Renal cortex interstitium (tissue), 11 donors: Measurements from ENCODE around the gene ZNF662. TPM values are rescaled to one million over a fixed set of nuclear protein-coding genes. Genes with fewer than 3 reads are reported as not detected.
"Not testable (repeated sequence)": the region's sequence is repeated elsewhere in the genome, so short reads cannot be mapped to it uniquely, and the experiment has no call there.

Experiments
- DNase-seq, 11 donors: peaks; one replicate each; pipeline ENCODE4 v3.0.0-alpha.2; 2013; ENCODE audit warnings: low read depth in 9 of 11, low spot score in 4 of 11; ENCODE audit errors: extremely low read depth in 1 of 11
- polyA plus RNA-seq, 3 donors: library from polyadenylated mRNA; unstranded; fragments of 120-200 nt; gene quantifications; one replicate each; pipeline ENCODE4 v1.2.1, GENCODE V29; 2013; ENCODE audit not compliant: insufficient read length in 3 of 3

Gene ZNF662
- polyA plus RNA-seq, 3 donors: 24.3 to 46.3 (median 27.9) TPM

- peak in 10 of 11 donors; percentile 57 to 79 (median 72) for DNase-seq
These were observed 25.1 kb upstream of the ZNF662 start for GRCh38 chr3:42880601-42881451.

- DNase-seq: not testable (repeated sequence)
These were observed 22.6 kb upstream of the ZNF662 start for GRCh38 chr3:42883251-42883930.

GRCh38 chr3:42884324-42884723 is 21.6 kb upstream of the ZNF662 start:
- DNase-seq: no peak

GRCh38 chr3:42886294-42886822 is 19.6 kb upstream of the ZNF662 start:
- no peak for DNase-seq

- no peak for DNase-seq
These were observed 18.9 kb upstream of the ZNF662 start for GRCh38 chr3:42887084-42887483.

- peak in 1 of 11 donors; percentile 15 for DNase-seq
These were observed 14.9 kb upstream of the ZNF662 start for GRCh38 chr3:42891042-42891441.

GRCh38 chr3:42892169-42892568 is 13.8 kb upstream of the ZNF662 start:
- DNase-seq: no peak

- no peak for DNase-seq
These were observed 13.1 kb upstream of the ZNF662 start for GRCh38 chr3:42892807-42893206.

- no peak for DNase-seq
These were observed 11.0 kb upstream of the ZNF662 start for GRCh38 chr3:42894698-42895579.

- no peak for DNase-seq
These were observed 10.4 kb upstream of the ZNF662 start for GRCh38 chr3:42895580-42895868.

GRCh38 chr3:42898896-42899675 is 6.9 kb upstream of the ZNF662 start:
- DNase-seq: no peak

- no peak for DNase-seq
These were observed 5.5 kb upstream of the ZNF662 start for GRCh38 chr3:42900226-42901072.

GRCh38 chr3:42901073-42901415 is 4.9 kb upstream of the ZNF662 start:
- no peak for DNase-seq

GRCh38 chr3:42902257-42902656 is 3.7 kb upstream of the ZNF662 start:
- no peak for DNase-seq

GRCh38 chr3:42904076-42904475 is 1.9 kb upstream of the ZNF662 start:
- DNase-seq: no peak

GRCh38 chr3:42905740-42906069 is 237 bp upstream of the ZNF662 start:
- DNase-seq: no peak

- no peak for DNase-seq
These were observed 874 bp downstream of the ZNF662 start for GRCh38 chr3:42906848-42907183.

GRCh38 chr3:42908675-42909074 is 2.7 kb downstream of the ZNF662 start:
- DNase-seq: no peak
